ENCODE data around the gene CNTN4. TPM values are rescaled to one million over a fixed set of nuclear protein-coding genes. Genes with fewer than 3 reads are reported as not detected.

Gene CNTN4
- total RNA-seq, 1 donor from 2014 or later: 48.3 TPM

DNA sequence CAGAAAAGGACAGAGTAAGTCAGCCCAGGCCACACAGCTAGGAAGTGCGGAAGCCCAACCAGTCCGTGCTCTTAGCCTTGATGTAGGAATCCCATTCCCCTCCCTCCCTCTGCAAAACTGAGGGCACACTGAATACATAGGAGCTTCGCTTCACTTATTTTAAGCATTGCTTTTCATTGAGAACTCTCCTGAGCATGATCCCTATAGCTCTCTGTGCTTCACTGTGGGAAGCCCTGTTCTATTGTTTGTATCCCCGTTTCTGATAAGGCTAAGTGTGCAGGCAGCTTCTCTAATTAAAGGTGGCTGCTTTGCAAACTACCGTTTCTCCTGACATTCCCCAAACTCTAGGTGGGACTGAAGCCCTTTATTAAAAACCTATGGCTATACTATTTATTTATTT lies 981.6 kb downstream of the CNTN4 start:
- Mint-ChIP-seq H3K4me1 (ENCODE audit: unreplicated experiment) (no peaks in the 10 kb centered on the region), H3K4me3 (ENCODE audit: unreplicated experiment) (no peak overlapping the region), H3K9me3 (ENCODE audit: unreplicated experiment) (no peaks in the 10 kb centered on the region), H3K36me3 (ENCODE audit: unreplicated experiment) (no peaks in the 10 kb centered on the region), H3K27ac (ENCODE audit: unreplicated experiment) (no peak overlapping the region), H3K27me3 (ENCODE audit: unreplicated experiment) (no peaks in the 10 kb centered on the region)
- TF ChIP-seq, protein P1, sequence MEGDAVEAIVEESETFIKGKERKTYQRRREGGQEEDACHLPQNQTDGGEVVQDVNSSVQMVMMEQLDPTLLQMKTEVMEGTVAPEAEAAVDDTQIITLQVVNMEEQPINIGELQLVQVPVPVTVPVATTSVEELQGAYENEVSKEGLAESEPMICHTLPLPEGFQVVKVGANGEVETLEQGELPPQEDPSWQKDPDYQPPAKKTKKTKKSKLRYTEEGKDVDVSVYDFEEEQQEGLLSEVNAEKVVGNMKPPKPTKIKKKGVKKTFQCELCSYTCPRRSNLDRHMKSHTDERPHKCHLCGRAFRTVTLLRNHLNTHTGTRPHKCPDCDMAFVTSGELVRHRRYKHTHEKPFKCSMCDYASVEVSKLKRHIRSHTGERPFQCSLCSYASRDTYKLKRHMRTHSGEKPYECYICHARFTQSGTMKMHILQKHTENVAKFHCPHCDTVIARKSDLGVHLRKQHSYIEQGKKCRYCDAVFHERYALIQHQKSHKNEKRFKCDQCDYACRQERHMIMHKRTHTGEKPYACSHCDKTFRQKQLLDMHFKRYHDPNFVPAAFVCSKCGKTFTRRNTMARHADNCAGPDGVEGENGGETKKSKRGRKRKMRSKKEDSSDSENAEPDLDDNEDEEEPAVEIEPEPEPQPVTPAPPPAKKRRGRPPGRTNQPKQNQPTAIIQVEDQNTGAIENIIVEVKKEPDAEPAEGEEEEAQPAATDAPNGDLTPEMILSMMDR (IDR thresholded peaks at IDR 0.05): no peak
- DNase-seq (ENCODE audit: extremely low spot score, unreplicated experiment): no peak

DNA sequence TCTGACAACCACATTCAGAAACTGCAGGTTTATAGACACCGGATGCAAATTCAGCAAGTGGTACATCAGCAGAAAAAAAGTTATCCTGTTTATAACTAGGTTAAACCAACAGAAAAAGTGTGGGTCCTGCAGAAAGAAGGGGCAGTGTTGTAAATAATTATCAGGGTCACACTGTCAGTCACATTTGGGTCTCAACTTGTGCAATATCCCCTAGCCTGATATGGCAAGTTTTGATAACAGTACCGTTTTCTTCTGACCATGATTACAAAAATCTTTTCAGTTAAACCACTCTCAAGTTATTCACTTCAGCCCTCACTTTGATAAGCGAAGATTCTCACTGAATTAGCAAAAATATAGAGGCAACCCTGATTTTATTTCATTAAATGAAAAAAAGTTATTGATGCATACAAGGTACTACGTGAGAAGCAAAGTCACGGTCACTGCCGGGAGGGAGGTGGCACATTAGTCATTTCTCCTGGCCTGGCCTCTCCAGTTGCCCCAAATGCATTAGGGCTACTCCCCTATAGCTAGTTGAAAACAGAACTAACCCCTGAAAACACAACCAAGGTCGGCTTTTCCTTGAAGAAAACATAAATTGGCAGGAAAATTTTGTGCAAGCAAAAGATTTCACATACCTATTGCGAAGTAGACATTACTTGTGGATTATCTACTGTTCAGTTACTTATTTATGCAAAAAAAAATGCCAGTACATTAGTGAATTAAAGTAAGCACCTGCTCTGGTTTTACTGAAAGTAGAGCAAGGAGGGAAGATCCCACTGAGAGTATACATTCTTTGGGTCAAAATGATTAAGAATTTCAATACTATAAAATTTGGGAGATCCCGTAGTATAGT lies 982.9 kb downstream of the CNTN4 start:
- TF ChIP-seq, protein P1 (IDR thresholded peaks at IDR 0.05): no peak
- no peaks in the 10 kb centered on the region for H3K4me1 Mint-ChIP-seq (ENCODE audit: unreplicated experiment)
- no peaks in the 10 kb centered on the region for H3K36me3 Mint-ChIP-seq (ENCODE audit: unreplicated experiment)
- H3K27ac Mint-ChIP-seq (ENCODE audit: unreplicated experiment): no peak overlapping the region
- no peak overlapping the region for H3K4me3 Mint-ChIP-seq (ENCODE audit: unreplicated experiment)
- H3K9me3 Mint-ChIP-seq (ENCODE audit: unreplicated experiment): no peaks in the 10 kb centered on the region
- H3K27me3 Mint-ChIP-seq (ENCODE audit: unreplicated experiment): no peaks in the 10 kb centered on the region
- DNase-seq (ENCODE audit: extremely low spot score, unreplicated experiment): no peak

DNA sequence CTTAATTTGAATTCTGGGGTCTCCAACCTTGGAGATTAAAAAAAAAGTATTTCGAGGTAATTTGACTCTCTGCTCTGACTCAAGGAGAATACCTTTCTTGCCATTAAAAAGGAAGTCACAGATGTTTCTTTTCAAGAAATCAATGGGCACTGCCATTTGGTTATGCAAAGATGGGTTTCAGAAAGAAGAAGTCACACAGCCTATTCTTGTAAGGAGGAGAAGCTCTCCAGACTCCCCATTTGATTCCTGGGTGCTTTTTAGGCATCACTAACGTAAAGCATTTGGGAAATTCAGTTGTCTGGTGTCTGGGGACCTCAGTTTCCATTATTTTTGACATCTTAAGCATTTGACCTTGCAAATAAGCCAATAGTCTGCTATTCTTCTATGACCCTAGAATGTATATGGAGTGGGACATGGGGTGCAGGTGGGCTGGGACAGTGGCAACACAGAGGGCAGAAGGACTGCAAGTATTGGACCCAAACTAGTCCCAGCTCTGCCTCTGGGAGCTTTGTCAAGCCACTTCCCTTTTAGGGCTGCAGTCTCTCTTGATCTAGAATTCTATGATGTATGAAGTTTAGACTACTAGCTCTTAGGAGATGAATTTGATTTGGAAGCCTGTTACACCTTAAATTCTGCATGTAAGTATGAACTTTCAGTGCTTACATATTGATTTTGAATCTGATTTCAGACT lies 983.7 kb downstream of the CNTN4 start:
- no peaks in the 10 kb centered on the region for H3K27me3 Mint-ChIP-seq (ENCODE audit: unreplicated experiment)
- no peak overlapping the region for H3K4me3 Mint-ChIP-seq (ENCODE audit: unreplicated experiment)
- no peaks in the 10 kb centered on the region for H3K36me3 Mint-ChIP-seq (ENCODE audit: unreplicated experiment)
- H3K9me3 Mint-ChIP-seq (ENCODE audit: unreplicated experiment): no peaks in the 10 kb centered on the region
- H3K4me1 Mint-ChIP-seq (ENCODE audit: unreplicated experiment): no peaks in the 10 kb centered on the region
- no peak for DNase-seq (ENCODE audit: extremely low spot score, unreplicated experiment)
- TF ChIP-seq, protein P1 (IDR thresholded peaks at IDR 0.05): no peak
- H3K27ac Mint-ChIP-seq (ENCODE audit: unreplicated experiment): no peak overlapping the region

DNA sequence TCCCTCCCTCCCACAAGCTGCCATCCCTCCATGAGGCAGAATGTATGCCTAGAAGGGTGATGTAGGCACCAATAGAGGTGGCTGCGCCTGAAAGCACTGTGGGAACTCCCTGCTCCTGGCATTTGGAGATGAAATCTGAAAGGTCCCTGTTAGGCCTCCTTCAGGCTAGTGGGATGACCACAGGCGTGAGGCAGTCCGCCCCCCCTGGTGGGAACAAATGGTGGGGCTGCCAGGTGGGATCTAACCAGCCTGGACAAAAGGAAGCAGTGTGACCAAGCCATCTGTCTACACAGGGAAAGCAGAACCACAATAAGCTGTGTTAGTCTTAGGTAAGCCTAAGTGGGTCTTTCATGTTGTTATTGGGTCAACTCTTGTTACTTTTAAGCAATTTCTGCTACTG lies 986.2 kb downstream of the CNTN4 start:
- no peaks in the 10 kb centered on the region for H3K36me3 Mint-ChIP-seq (ENCODE audit: unreplicated experiment)
- TF ChIP-seq, protein P1 (IDR thresholded peaks at IDR 0.05): no peak

DNA sequence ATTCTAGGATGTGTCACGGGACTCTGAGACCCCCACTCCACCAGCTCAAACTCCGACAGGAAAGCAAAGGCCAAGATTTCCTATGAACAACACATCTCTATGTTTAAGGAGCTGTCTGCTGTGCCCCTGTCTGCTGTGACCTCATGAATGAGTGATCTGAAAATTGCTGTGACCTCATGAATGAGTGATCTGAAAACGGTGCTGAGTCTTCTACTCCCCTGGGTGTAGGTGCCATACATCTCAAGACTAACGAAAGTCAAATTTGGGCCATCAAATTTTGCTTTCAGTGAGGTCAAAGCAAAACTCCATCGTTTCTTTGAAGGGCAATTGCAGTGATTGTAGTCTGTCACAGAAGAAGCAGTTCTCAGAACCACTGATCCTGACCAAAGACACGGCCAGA lies 987.1 kb downstream of the CNTN4 start:
- DNase-seq (ENCODE audit: extremely low spot score, unreplicated experiment): no peak
- Mint-ChIP-seq H3K4me3 (ENCODE audit: unreplicated experiment) (no peak overlapping the region), H3K36me3 (ENCODE audit: unreplicated experiment) (no peaks in the 10 kb centered on the region), H3K27ac (ENCODE audit: unreplicated experiment) (no peak overlapping the region), H3K4me1 (ENCODE audit: unreplicated experiment) (no peaks in the 10 kb centered on the region), H3K9me3 (ENCODE audit: unreplicated experiment) (no peaks in the 10 kb centered on the region), H3K27me3 (ENCODE audit: unreplicated experiment) (peaks cover 2% of the 10 kb centered on the region)
- TF ChIP-seq, protein P1 (IDR thresholded peaks at IDR 0.05): no peak

More for the DNA sequence above, 986.2 kb downstream of the CNTN4 start:
- DNase-seq (ENCODE audit: extremely low spot score, unreplicated experiment): no peak
- no peaks in the 10 kb centered on the region for H3K4me1 Mint-ChIP-seq (ENCODE audit: unreplicated experiment)
- no peak overlapping the region for H3K27ac Mint-ChIP-seq (ENCODE audit: unreplicated experiment)
- no peaks in the 10 kb centered on the region for H3K9me3 Mint-ChIP-seq (ENCODE audit: unreplicated experiment)
- no peak overlapping the region for H3K4me3 Mint-ChIP-seq (ENCODE audit: unreplicated experiment)
- peaks cover 2% of the 10 kb centered on the region for H3K27me3 Mint-ChIP-seq (ENCODE audit: unreplicated experiment)

All from osteocyte (in vitro differentiated cells).